GM21576 (cell line): ENCODE measurements around the gene CLK1.

Experiments
- ATAC-seq: cut with Tn5 transposase; IDR thresholded peaks from one replicate; pipeline ENCODE4 v1.9.1; 2021; ENCODE audit warnings: mild to moderate bottlenecking, moderate library complexity; ENCODE audit not compliant: unreplicated experiment

The CLK1 gene

GRCh38 chr2:200811333-200812121 lies 52.9 kb downstream of the CLK1 start, which contains the start of gene BZW1:
BZW1 (plus strand) TSS chr2:200811910; CDS start chr2:200813218, 1,308 bp downstream.
- ATAC-seq, result peak; percentile 78

- ATAC-seq, result no peak
These were observed 53.5 kb downstream of the CLK1 start for GRCh38 chr2:200810998-200811332.

GRCh38 chr2:200810252-200810997 lies 54.0 kb downstream of the CLK1 start:
- no peak for ATAC-seq

- no peak for ATAC-seq
These were observed 54.8 kb downstream of the CLK1 start for GRCh38 chr2:200809506-200810251.
